ENCODE measurements around the gene PABPN1.

- TF ChIP-seq KHSRP (IDR thresholded peaks at IDR 0.05): no peak
- no peak for TF ChIP-seq FOXK2 (conservative IDR thresholded peaks at IDR 0.05 in 1 of 2, IDR thresholded peaks at IDR 0.05 in 1 of 2; ENCODE audit: low read depth in 2 of 2)
- TF ChIP-seq BRF1 (IDR thresholded peaks at IDR 0.05; ENCODE audit: borderline replicate concordance, extremely low read depth, insufficient read length): no peak
- TF ChIP-seq CTCF (IDR thresholded peaks at IDR 0.05 in 2 of 3, conservative IDR thresholded peaks at IDR 0.05 in 1 of 3; ENCODE audit: insufficient read depth in 2 of 3, low read depth in 1 of 3, low read length in 3 of 3): no peak
- TF ChIP-seq TCF7L2 (IDR thresholded peaks at IDR 0.05; ENCODE audit: low read depth, low read length): no peak
- no peak for TF ChIP-seq POLR2A (conservative IDR thresholded peaks at IDR 0.05)
- no peak for TF ChIP-seq YY1 (IDR thresholded peaks at IDR 0.05; ENCODE audit: borderline replicate concordance in 1 of 3, control insufficient read depth in 1 of 3, extremely low read depth in 1 of 3, insufficient read depth in 3 of 3, insufficient read length in 1 of 3, insufficient replicate concordance in 2 of 3, low read depth in 1 of 3, low read length in 2 of 3)
- no peak for TF ChIP-seq GABPA (tag; conservative IDR thresholded peaks at IDR 0.05; ENCODE audit: low read depth)
- TF ChIP-seq MECOM (CRISPR knock-in tag; IDR thresholded peaks at IDR 0.05): no peak
- TF ChIP-seq ZNF212 (CRISPR knock-in tag; IDR thresholded peaks at IDR 0.05): no peak
- TF ChIP-seq GATA2 (CRISPR knock-in tag; IDR thresholded peaks at IDR 0.05): no peak
These were observed 36.0 kb downstream of the PABPN1 start for GRCh38 chr14:23357261-23357660.

Data from K562 (cell line).